Measurements from ENCODE around the gene CALHM6. TPM values are rescaled to one million over a fixed set of nuclear protein-coding genes. Genes with fewer than 3 reads are reported as not detected.

Gene CALHM6
- total RNA-seq, 1 experiment from 2014 or later = not detected

- BruUV-seq (replicated peaks) = no TSS peak
- Histone ChIP-seq H3K9me3 (ENCODE audit: control insufficient read depth in 1 of 2, insufficient read depth in 1 of 2, low read depth in 1 of 2, low read length in 2 of 2) (no peaks in the 10 kb centered on the region), H3K79me2 (ENCODE audit: insufficient read depth, low read length) (no peaks in the 10 kb centered on the region), H3K4me2 (ENCODE audit: low read length) (no peak overlapping the region), H3K4me1 (ENCODE audit: control insufficient read depth in 1 of 2, insufficient read depth in 2 of 2, low read length in 2 of 2) (no peaks in the 10 kb centered on the region), H3K36me3 (ENCODE audit: control insufficient read depth in 1 of 2, insufficient read depth in 2 of 2, low read length in 2 of 2) (no peaks in the 10 kb centered on the region), H4K20me1 (ENCODE audit: insufficient read depth) (no peaks in the 10 kb centered on the region), H2AFZ (ENCODE audit: low read depth, low read length, poor library complexity, severe bottlenecking) (no peak overlapping the region), H3K9me2 (ENCODE audit: insufficient read depth) (no peaks in the 10 kb centered on the region), H3K4me3 (replicated peaks in 1 of 2; ENCODE audit: low read depth in 1 of 2, low read length in 2 of 2) (no peak overlapping the region), H3K27ac (ENCODE audit: low read depth, low read length) (no peak overlapping the region), H3K27me3 (ENCODE audit: insufficient read depth, low read length) (no peaks in the 10 kb centered on the region), H3K9ac (ENCODE audit: low read length) (no peak overlapping the region)
- no peak for TF ChIP-seq JUND (IDR thresholded peaks at IDR 0.05)
- no peak for TF ChIP-seq REST (IDR thresholded peaks at IDR 0.05; ENCODE audit: low read depth)
- ChIA-PET RAD21 (ENCODE audit: low non-redundant PET in 1 of 2, low total read pairs in 2 of 2, uncharacterized antibody in 2 of 2, unreplicated experiment in 2 of 2) (no interaction called here), POLR2A (no interaction called here), CTCF (no interaction called here)
- intact Hi-C loops (cut with micrococcal nuclease) = no loop called here
- no peak for DNase-seq (ENCODE audit: low read depth, low spot score)
- ATAC-seq = no peak
These were observed 11.6 kb upstream of the CALHM6 start for GRCh38 chr6:116449565-116449964.

- H3K27ac ChIP-seq (ENCODE audit: low read depth, low read length) = no peak overlapping the region
- BruUV-seq (replicated peaks) = no TSS peak
- DNase-seq (ENCODE audit: low read depth, low spot score) (no peak), ATAC-seq (no peak)
- no peaks in the 10 kb centered on the region for H3K9me3 ChIP-seq (ENCODE audit: control insufficient read depth in 1 of 2, insufficient read depth in 1 of 2, low read depth in 1 of 2, low read length in 2 of 2)
- intact Hi-C loops (cut with micrococcal nuclease) = no loop called here
- CTCF ChIA-PET = no interaction called here
- no peak overlapping the region for H2AFZ ChIP-seq (ENCODE audit: low read depth, low read length, poor library complexity, severe bottlenecking)
- H3K36me3 ChIP-seq (ENCODE audit: control insufficient read depth in 1 of 2, insufficient read depth in 2 of 2, low read length in 2 of 2) = no peaks in the 10 kb centered on the region
- H3K9ac ChIP-seq (ENCODE audit: low read length) = no peak overlapping the region
- H3K4me2 ChIP-seq (ENCODE audit: low read length) = no peak overlapping the region
- no peaks in the 10 kb centered on the region for H3K9me2 ChIP-seq (ENCODE audit: insufficient read depth)
- no peak overlapping the region for H3K4me3 ChIP-seq (replicated peaks in 1 of 2; ENCODE audit: low read depth in 1 of 2, low read length in 2 of 2)
- no peaks in the 10 kb centered on the region for H3K27me3 ChIP-seq (ENCODE audit: insufficient read depth, low read length)
- no peaks in the 10 kb centered on the region for H4K20me1 ChIP-seq (ENCODE audit: insufficient read depth)
- POLR2A ChIA-PET = no interaction called here
- RAD21 ChIA-PET (ENCODE audit: low non-redundant PET in 1 of 2, low total read pairs in 2 of 2, uncharacterized antibody in 2 of 2, unreplicated experiment in 2 of 2) = no interaction called here
- H3K4me1 ChIP-seq (ENCODE audit: control insufficient read depth in 1 of 2, insufficient read depth in 2 of 2, low read length in 2 of 2) = no peaks in the 10 kb centered on the region
- no peaks in the 10 kb centered on the region for H3K79me2 ChIP-seq (ENCODE audit: insufficient read depth, low read length)
- no peak for TF ChIP-seq YY1 (IDR thresholded peaks at IDR 0.05; ENCODE audit: extremely low read depth, insufficient replicate concordance, low read depth, low read length)
- TF ChIP-seq REST (IDR thresholded peaks at IDR 0.05; ENCODE audit: low read depth) = no peak
- no peak for TF ChIP-seq EZH2phosphoT487 (IDR thresholded peaks at IDR 0.05; ENCODE audit: borderline replicate concordance)
- no peak for TF ChIP-seq CTCF (IDR thresholded peaks at IDR 0.05 in 2 of 3, conservative IDR thresholded peaks at IDR 0.05 in 1 of 3; ENCODE audit: borderline replicate concordance in 1 of 3, insufficient read depth in 1 of 3, low read depth in 2 of 3, low read length in 2 of 3)
- TF ChIP-seq EGR1 (IDR thresholded peaks at IDR 0.05; ENCODE audit: low read depth) = no peak
- no peak for TF ChIP-seq ATF3 (IDR thresholded peaks at IDR 0.05)
- TF ChIP-seq SP1 (IDR thresholded peaks at IDR 0.05; ENCODE audit: low read depth) = no peak
- TF ChIP-seq RAD21 (IDR thresholded peaks at IDR 0.05; ENCODE audit: low read depth) = no peak
- no peak for TF ChIP-seq SRF (IDR thresholded peaks at IDR 0.05; ENCODE audit: low read depth)
- no peak for TF ChIP-seq FOSL1 (IDR thresholded peaks at IDR 0.05; ENCODE audit: low read depth)
These were observed 10.9 kb upstream of the CALHM6 start for GRCh38 chr6:116450185-116450710.
